GM06990 (cell line): ENCODE data around the gene PMM1.

Experiments used
- DNase-seq: peaks from one replicate; pipeline ENCODE4 v3.0.0-alpha.2; 2011; ENCODE audit not compliant: insufficient read length; ENCODE audit errors: extremely low read depth
- H3K27me3 ChIP-seq: replicated peaks from 2 replicates; pipeline ENCODE4 v1.6.0; 2011; ENCODE audit warnings: low read length; ENCODE audit not compliant: control insufficient read depth, insufficient read depth
- H3K36me3 ChIP-seq: 2 replicates; pipeline ENCODE4 v1.5.1; 2011; ENCODE audit warnings: low read length; ENCODE audit not compliant: control insufficient read depth, insufficient read depth
- H3K4me3 ChIP-seq: replicated peaks from 2 replicates; pipeline ENCODE4 v1.5.1; 2011; ENCODE audit warnings: low read depth, mild to moderate bottlenecking, control low read depth, low read length
- CTCF ChIP-seq: IDR thresholded peaks from 2 replicates; pipeline ENCODE4 v1.5.1; 2011; ENCODE audit warnings: low read length, control low read depth, mild to moderate bottlenecking, inconsistent platforms; ENCODE audit not compliant: insufficient read depth, poor library complexity, severe bottlenecking

Gene PMM1

GRCh38 chr22:41548830-41549211 lies 40.8 kb downstream of the PMM1 start:
- no peak for DNase-seq
- no peak for TF ChIP-seq CTCF
- no peak overlapping the region for H3K4me3 ChIP-seq
- H3K27me3 ChIP-seq = peaks cover 1% of the 10 kb centered on the region
- no peaks in the 10 kb centered on the region for H3K36me3 ChIP-seq

DNA sequence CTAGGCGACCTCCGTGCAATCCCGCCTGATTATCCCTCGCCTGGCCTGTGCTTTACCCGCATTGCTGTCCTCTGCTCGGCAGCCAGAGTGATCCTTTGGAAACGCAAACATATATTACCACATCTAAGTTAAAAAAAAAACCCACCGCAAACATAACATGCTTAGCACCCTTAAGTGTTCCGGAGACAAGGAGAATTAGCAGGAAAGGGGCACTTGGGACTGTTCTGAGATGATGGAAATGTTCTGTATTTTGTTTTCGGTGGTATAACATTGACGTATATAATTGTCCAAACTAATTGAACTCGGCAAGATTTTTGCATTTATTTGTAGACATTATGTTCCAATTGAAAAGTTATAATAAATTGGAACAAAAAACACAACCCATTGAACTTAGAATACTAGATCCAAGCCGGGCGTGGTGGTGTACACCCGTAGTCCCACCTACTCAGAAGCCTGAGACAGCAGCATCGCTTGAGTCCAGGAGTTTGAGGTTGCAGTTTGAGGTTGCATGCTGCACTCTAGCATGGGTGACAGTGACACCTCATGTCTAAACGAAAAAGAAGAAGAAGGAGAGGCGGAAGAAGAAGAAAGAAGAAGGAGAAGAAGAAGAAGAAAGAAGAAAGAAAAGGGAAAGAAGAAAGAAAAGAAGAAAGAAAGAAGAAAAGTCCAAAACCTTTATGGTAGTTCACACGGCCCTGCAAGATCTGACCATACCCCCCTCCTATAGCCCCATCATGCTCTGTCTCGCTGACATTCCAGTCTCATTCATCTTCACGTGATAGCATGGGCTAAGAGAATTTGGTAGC lies 44.8 kb downstream of the PMM1 start:
- peaks cover 8% of the 10 kb centered on the region for H3K36me3 ChIP-seq
- H3K27me3 ChIP-seq = no peaks in the 10 kb centered on the region; the same call in 1 of the 2 replicates
- DNase-seq = no peak
- H3K4me3 ChIP-seq = peak overlapping the region; percentile 99
- no peak for TF ChIP-seq CTCF

GRCh38 chr22:41543854-41544670 lies 45.6 kb downstream of the PMM1 start, which contains the start of gene POLR3H:
Gene POLR3H, minus strand, starts transcription at chr22:41544470. Its CDS starts 369 bp downstream, at chr22:41544101.
- Histone ChIP-seq H3K27me3 (no peaks in the 10 kb centered on the region), H3K4me3 (peak within 1 kb of the TSS; percentile 99), H3K36me3 (peaks cover 10% of the 10 kb centered on the region)
- TF ChIP-seq CTCF = peak; percentile 91
- peak; percentile 99 for DNase-seq

DNA sequence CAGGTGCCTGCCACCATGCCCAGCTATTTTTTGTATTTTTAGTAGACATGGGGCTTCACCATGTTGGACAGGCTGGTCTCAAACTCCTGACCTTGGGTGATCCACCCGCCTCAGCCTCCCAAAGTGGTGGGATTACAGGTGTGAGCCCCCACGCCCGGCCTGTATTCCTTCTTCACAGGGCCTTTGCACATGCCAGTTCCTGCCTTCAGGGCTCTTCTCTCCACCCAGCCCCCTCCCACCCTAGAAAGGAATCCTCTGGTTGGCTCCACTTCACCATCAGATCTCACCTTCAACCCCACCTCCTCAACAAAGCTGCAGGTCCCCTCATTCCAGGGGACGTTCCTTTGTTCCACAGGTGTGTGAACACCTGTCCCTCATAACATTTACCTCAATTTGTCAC lies 47.4 kb downstream of the PMM1 start:
- TF ChIP-seq CTCF = no peak
- Histone ChIP-seq H3K36me3 (peaks cover 11% of the 10 kb centered on the region), H3K4me3 (peak overlapping the region; percentile 32; the same call in 1 of the 2 replicates), H3K27me3 (no peaks in the 10 kb centered on the region)
- DNase-seq = no peak

- DNase-seq = no peak
- no peak overlapping the region for H3K4me3 ChIP-seq
- H3K27me3 ChIP-seq = no peaks in the 10 kb centered on the region
- no peak for TF ChIP-seq CTCF
- H3K36me3 ChIP-seq = peaks cover 11% of the 10 kb centered on the region
These were observed 48.2 kb downstream of the PMM1 start for GRCh38 chr22:41541484-41541883.
